Stimulated activated CD4-positive, alpha-beta T cell treated with anti-CD3 and anti-CD28 coated beads, Interleukin-12 subunit alpha, Interleukin-12 subunit beta, amount 100 ng/mL, for 48 hours (primary cell): ENCODE data around the gene ELF5.
A peak's percentile ranks its signal among the peaks of the same experiment; 100 is the strongest.

ENCODE experiments used
- DNase-seq, 3 donors: peaks; one replicate each; pipeline ENCODE4 v3.0.0-alpha.2; 2020; ENCODE audit warnings: low read depth in 2 of 3, low spot score in 1 of 3

ELF5 gene

DNA sequence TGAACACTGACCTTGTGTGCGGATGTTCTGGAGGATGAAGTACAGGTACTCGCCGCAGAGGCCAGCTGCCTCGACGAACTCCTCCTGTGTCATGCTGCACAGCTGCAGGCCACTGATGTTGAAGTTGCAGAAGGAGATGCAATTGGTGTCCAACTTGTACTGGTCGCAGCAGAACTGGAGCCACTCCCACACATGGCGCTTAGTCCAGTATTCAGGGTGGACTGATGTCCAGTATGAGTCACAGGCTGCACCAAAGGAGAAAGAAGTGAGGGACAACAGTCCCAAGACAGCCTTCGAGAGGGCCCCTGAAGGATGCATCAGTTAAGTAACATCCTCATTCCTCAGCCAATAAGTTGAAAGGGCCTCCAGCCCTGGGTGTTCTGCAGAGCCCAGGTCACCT, 20.1 kb downstream of the ELF5 start:
- DNase-seq = no peak

DNA sequence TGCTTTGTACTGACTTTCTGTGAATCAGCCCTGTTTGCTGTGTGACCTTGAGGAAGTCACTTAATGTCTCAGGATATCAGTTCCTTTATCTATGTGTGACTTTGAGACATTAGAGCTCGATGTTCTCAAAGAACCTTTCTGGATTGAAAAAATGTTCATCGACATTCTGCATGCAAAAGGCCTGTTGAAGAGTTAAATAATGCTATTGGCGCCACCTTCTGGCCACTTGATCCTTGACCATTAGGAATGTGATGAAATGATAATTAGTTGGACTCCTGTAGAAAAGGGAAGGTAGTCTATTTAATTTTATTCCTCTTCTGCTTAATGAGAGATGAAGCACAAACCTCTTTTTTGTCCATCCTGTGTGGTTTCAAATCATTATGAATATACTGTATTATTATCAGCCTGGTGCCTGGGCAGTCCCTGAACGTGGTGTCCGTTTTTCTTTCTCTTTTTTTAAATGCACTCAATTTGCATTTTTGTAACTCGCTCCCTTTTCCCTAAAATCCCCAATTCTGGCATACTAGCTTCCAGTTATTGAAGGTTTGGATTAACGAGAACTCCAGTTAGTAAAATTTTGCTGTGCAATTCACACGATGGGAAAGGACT, 20.7 kb downstream of the ELF5 start:
- DNase-seq = peak in 2 of 3 donors; percentile 17 to 36

DNA sequence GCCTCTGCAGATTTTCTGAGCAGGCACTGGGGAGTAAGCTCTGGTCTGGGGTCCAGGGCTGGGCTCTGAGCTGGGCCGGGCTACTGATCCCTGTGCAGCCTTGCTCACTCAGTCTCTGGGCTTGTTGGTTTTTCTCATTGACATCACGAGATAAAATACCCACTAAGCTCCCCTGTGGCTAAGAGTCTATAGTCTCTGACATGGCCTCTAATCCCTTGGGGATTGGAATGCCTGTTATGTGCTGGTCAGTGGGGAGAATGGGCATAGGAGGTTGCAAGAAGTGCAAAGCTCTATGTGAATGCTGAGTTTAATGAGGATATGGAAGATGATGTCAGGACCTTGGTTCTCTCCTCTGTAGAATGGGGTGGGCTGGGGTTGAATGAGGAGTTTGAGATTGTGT, 23.3 kb downstream of the ELF5 start:
- no peak for DNase-seq

DNA sequence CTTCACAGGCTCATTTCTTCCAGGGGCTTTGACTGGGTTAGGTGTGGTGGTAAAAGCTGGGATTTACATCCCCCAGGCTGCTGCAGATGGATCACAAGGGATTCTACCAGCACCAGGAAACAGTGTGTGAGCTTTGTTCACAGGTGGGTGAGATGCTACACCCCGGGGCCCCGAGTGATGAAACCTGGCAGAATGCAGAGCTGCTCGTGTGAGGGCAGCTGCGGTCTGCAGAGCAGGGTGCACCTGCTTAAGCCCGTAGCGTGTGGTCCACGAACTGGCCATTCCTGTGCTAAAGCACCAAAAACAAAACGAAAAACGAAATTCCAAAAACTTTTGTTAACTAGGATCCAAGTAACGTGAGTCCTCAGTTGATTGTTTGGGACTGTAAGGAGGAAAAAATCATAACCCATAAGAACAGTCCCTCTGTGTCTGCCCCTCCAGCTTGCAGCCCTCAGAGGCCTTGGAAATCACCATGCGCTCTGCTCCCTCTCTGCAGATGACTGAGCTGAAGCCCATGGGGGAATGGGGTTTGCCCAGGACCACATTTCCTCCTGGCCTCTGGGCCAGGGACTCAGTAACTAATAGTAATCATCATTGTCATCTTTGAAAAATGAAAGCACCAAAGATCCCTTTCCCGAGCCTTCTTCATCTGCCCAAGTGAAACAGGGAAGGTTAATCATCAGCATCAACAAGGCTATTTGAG, 24.6 kb downstream of the ELF5 start:
- DNase-seq = no peak

DNA sequence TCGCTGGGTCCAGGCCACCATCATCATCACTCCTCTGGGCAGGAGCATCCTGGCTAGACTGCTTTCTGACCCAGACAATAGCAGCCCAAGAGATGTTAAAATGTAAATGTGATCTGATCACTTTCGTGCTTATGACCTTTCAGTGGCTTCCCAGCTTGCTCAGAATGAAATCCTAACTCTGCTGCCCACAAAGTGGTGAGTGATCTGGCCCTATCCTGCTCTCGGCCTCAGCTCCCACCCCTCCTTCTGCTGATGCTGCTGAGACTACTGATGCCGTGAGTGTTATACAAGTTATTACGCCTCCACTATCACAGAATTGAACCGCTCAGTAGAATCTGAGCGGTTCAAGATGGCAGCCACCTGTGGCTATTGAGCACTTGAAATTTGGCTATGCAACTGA, 26.2 kb downstream of the ELF5 start:
- DNase-seq = no peak

DNA sequence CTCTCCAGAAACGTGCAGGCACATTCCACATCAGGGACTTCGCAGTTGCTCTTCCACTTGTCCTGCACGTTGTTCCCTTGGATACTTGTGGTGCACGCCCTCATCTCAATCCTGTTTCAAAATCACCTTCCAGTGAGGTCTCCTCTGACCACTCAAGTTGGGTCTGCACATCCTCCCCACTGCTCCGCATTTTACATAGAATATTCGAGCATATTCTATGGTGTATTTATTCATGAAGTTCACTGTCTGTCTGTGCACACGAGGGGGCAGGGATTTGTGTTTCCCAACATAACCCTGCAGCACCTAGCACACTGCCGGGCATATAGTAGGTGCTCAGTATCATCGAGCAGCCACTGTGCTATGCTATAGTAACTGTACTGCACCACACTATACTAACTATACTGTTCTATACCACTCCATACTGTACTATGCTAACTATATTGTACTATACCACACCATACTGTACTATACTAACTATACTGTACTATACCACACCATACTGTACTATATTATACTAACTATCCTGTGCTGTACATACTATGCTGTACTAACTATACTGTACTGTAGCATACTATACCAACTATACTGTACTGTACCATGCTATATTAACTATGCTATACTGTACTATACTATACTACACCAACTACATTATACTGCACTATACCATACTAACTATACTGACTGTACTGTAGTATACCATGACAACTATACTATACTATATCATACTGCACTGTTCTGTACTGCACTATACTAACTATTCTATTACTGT, 30.3 kb downstream of the ELF5 start:
- no peak for DNase-seq

DNA sequence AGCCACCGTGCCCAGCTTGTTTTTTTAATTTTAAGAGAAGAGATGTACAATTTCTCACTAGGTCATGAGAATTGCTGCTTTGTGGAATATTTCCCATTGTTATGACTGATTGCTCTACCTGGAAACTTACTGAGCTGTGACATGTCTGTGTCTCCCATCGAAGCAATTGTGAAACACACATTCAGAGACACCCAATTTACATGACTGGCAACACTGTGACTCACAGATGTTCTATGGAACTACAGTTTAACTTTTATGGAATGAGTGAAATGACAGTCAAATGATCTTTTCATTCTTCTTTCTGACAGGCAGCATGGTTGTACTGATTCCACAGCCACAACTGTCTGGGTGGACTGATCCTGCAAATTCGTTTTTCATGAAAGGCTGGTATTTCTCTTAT, 32.3 kb downstream of the ELF5 start:
- no peak for DNase-seq

DNA sequence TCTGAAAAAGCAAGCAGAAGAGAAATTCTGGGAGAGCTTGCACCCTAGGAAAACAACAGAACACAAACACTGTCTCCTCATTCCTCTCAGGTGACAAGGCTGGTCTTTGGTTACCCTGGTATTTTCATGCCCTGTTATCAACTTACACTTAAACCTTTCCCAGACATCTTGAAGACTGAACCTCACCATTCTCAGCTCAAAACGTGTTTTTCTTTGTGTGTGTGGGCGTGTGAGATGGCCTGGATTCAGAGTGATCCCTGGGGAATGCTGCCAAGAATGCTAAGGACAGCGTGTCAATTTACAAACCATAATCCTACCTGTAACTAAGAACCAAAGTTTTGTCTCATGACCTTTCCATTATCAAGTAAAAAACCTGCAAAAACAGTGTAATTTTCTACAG, 33.3 kb downstream of the ELF5 start:
- DNase-seq = no peak

DNA sequence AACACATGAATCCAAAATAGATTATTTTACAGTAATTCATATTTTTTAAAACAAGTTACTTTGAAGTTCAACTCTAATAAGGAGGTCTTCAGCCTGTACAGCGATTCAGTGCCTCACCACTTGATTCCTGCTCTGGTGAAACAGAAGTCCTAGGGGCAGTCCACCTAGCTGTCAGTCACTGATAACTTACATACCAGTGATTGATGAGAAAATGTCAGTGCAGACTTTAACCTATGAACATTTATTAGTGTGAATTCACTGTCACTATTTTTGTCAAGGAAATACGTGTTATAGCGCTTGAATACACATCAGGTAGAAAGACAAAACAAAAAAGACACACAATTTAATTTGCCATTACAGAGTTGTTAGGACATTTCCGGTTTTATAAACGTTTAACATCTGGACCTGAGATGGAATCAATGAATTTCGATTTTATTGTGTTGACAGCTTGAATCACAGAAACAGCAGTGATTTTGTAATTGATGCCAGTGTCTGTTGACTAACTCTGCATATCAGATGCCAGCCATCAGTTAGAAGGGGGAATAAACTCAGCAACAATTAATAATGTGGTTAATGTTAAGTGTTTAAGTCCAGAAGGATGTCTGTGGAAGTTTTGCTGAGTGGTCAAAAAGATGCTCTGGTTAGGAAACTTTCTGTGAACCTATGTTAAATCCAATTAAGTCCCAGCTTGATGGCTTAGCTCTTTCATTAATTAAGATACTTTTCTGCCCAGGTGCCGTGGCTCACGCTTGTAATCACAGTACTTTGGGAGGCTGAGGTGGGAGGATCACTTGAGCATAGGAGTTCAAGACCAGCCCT, 34.5 kb downstream of the ELF5 start:
- DNase-seq = no peak

DNA sequence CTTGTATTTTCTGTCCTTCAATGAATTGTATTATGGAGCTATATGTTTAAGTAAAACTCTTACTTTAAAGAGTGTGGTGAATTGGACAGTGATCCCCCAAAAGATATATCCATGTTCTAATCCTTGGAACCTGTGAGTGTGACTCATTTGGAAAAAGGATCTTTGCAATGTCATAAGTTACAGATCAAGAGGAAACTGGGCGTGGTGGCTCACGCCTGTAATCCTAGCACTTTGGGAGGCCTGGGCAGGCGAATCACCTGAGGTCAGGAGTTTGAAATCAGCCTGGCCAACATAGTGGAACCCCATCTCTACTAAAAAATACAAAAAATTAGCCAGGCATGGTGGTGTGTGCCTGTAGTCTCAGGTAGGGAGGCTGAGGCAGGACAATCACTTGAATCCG, 36.7 kb downstream of the ELF5 start:
- DNase-seq = no peak

DNA sequence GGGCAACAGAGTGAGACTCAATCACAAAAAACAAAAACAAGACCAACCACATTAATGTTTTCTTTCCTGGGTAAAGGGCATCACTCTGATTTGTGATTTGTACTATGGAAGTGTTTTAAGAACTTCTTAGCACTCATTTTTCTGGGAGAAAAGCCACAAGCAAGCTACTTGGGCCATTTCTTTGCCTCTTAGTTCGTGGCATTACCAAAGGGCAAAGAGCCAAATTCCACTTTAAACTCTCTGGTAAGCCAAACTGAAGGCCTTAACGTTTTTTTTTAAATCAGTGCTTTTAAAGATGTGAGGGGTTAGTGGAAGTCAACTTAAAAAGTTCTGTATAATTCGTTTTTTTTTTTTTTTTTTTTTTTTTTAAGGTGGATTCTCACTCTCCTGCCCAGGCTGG, 37.9 kb downstream of the ELF5 start:
- DNase-seq = no peak

DNA sequence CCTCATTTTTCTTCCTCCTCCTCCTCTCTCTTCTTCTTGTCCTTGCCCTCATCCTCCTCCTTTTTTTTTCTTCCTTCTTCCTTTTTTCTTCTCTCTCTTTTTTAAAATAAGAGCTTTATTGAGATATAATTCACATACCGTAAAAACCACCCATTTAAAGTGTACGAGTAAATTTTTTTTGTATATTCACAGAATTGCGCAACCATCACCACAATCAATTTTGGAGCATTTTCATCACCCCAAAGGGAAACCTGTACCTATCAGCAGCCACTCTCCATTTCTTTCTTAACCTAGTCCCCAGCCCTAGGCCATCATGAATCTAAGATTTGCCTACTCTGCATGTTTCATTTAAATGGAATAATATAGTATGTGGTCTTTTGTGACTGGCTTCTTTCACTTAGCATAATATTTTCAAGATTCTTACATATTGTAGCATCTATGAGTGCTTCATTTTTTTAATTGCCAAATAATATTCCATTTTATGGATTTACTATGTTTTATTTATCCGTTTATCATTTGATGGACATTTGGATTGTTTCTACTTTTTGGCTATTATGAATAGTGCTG, 39.9 kb downstream of the ELF5 start:
- DNase-seq = no peak

DNA sequence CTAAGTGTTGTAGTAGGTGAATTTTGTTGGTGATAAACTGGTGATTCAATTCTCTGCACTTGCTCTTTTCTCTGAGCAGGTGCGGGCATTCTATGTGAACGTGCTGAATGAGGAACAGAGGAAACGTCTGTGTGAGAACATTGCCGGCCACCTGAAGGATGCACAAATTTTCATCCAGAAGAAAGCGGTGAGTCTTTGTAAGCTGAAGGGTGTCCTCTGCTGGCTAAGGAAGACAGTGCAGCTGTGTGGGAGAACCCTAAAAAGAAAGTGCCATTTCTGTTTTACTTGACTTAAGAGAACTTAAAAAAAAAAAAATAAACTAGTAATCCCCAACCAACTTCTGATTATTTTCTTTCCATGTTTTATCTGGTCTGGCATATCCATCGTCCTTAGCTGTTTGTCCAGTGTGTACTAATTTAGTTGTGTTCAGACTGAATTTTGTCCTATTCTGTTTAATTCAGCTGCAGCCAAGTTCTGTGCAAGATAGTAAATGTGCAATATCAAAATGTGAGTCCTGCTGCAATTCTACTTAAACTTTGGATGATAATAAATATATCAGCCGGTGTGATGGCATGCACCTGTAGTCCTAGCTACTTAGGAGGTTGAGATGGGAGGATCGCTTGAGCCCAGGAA, 45.3 kb downstream of the ELF5 start:
- peak; percentile 3 to 59 (median 30) for DNase-seq

DNA sequence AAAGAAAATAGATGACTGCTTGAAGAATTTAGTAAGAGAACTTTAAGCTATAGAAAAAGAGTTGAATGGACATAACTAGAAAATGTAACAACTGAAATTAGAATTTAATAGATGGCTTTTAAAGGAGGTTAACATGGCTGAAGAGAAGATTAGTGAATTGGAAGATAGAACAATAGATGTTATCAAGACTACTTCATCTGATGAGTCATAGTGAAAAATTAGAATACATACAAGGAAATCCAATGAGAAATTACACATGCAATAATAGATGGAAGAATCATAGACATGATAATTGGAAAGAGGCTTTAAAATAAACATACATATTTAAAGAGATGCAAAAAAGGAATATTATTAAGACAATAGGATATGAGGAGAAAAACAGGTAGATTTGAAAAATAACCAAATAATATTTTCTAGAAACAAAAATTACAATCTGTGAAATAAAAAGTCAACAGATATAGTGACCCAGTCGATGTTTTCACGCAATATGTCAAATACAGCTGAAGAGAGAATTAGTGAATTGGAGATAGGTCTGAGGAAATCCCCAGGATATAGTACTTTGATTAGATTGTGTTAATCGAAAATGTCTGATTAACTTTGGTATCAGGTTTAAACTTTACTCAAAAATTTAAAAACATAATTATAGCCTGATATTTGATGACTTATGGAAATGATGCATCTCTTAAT, 46.6 kb downstream of the ELF5 start:
- DNase-seq = no peak

DNA sequence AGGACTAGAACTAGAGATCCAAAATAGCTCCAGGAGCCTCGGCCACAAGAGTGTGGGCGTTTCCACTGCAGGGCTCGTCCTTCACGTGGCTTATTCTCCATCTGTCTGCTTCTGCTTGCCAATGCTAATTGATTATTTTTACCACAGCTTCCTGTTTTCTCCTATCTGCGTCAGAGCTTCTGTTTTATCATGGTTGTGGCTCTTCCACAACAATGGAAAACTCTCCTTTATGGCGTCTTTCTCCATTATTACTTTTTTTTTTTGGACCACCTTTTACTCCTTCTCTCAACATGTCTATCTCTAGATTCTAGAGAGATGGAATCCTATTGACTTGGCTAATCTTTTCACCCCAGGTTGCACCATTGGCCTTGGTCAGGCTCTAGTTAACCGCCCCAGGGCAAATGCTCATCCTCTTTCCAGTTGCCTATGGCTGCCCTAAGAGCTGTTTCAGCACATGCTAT, 49.0 kb downstream of the ELF5 start:
- DNase-seq = no peak

DNA sequence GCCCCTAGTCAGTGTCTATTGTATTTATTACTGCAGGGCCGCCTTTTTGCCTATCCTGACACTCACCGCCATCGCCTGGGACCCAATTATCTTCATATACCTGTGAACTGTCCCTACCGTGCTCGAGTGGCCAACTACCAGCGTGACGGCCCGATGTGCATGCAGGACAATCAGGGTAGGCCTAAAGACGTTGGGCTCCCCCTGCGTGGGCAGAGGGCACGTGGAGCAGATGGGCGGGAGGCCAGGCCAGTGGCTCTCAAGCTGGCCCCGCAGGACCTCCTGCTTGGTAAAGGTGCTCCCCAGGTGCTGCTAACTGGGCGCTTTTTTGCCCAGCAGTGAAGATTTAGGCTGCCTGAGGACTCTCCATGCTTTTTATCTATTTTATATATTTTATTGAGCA, 52.4 kb downstream of the ELF5 start:
- DNase-seq = no peak

DNA sequence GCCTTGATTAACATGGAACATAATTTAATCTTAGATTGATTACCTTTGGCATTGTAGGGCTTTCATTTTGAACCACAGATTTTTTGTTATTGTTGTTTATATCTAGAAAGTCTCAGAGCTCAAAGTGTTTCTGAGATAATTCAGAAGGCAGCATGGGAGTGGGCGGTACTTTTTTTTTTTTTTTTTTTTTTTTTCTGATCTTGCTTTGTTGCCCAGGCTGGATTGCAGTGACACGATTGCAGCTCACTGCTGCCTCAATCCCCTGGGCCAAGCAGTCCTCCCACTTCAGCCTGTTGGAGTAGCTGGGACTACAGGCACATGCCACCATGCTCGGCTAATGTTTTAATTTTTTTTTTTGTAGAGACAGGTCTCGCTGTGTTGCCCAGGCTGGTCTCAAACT, 53.3 kb downstream of the ELF5 start:
- DNase-seq = no peak

DNA sequence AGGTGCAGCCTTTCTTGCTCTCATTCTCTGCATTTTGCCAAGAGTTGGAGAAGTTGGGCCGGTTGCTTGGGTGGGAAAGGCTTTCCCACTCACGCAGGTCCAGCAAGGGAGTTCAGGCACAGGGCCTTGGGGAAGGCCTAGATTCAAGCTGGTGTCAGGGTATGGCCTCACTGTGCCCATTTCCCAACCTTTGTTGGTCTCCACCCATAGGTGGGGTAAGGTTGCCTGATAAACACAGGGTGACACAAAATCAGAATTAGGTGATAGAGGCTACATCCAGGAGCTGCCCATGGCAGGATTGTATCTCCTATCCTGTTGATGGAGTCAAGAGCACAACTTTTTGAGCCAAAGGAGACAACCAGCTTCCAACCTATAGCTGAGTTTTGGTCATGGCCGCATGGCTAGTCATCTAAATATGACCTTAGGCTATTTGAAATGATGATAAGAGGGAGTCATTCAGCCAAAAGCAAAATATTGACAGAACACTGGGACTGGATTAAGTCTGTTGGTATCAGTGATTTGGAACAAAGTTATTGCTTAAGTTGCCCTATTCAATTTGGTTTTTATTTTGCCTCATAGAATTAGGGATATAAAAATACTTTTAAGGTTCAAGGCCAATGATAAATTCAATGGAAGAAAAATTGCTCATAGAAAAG, 54.0 kb downstream of the ELF5 start:
- DNase-seq = no peak

DNA sequence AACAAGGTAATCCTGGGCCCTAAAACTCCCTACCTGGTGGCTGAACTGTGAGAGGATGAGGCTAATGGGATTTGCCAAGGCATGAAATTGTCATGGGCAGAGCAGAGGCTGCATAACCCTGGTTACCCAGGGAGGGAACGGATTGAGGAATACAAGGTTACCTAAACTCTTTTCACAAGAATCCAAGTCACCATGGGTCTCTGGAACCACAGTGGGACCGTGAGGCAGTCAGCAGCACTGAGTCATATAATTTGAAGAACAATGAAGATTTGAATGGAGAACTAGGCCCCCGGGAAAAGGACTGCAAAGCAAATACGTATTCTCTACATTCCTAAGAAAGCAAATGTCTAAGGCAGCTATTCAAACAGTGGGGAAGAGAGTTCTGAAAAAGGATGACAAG, 55.1 kb downstream of the ELF5 start:
- DNase-seq = no peak

DNA sequence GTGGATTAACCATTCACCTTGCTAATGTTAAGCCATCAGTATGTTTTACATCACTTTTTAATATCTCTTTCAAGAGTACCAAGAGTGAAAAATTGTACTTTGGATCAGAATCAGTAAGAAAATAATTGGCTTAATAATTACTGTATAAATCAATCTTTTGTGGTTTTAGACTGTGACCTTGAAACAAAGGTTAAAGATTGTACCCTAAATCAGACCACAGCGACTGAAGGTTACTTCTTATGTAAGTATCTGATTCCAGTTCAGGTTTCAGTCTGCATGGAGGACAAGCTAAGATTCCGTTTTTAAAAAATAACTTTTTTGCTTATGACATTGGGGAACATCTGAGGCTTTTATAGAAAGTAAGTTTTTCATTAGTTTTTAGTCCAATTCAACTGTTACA, 56.0 kb downstream of the ELF5 start:
- DNase-seq = no peak
